Neural crest cell (in vitro differentiated cells): ENCODE results near the gene GRPEL2. TPM values are rescaled to one million over a fixed set of nuclear protein-coding genes. Genes with fewer than 3 reads are reported as not detected.

Source experiments
- DNase-seq: peaks from one replicate; pipeline ENCODE4 v3.0.0; 2021; ENCODE audit warnings: low read depth, mixed read lengths, low spot score
- H3K27ac Mint-ChIP-seq: one replicate; pipeline ENCODE4 v1.8.0; 2021; ENCODE audit warnings: mild to moderate bottlenecking, mixed read lengths; ENCODE audit not compliant: unreplicated experiment
- H3K27me3 Mint-ChIP-seq: 2 replicates; pipeline ENCODE4 v1.8.0; 2021; ENCODE audit warnings: low read depth, mild to moderate bottlenecking, mixed read lengths
- H3K36me3 Mint-ChIP-seq: 2 replicates; pipeline ENCODE4 v1.8.0; 2021; ENCODE audit warnings: low read depth, mild to moderate bottlenecking, mixed read lengths
- H3K4me1 Mint-ChIP-seq: 2 replicates; pipeline ENCODE4 v1.8.0; 2021; ENCODE audit warnings: mixed read lengths
- H3K4me3 Mint-ChIP-seq: one replicate; pipeline ENCODE4 v1.8.0; 2021; ENCODE audit warnings: mild to moderate bottlenecking, mixed read lengths
- H3K9me3 Mint-ChIP-seq: 2 replicates; pipeline ENCODE4 v1.8.0; 2021; ENCODE audit warnings: mixed read lengths
- CTCF ChIP-seq: fragments of 200-600 bp; sonication (generic); conservative IDR thresholded peaks from 2 replicates; pipeline ENCODE4 v1.5.0; 2021; ENCODE audit warnings: antibody characterized with exemption, mild to moderate bottlenecking
- total RNA-seq: library from RNA; stranded (reverse); gene quantifications from 2 replicates; pipeline ENCODE4 v1.2.1, GENCODE V29; 2021

Gene GRPEL2
- total RNA-seq, 1 donor from 2014 or later: 29.2 TPM

- Mint-ChIP-seq H3K27ac (no peak overlapping the region), H3K9me3 (no peaks in the 10 kb centered on the region), H3K4me3 (no peak overlapping the region), H3K27me3 (no peaks in the 10 kb centered on the region), H3K36me3 (no peaks in the 10 kb centered on the region), H3K4me1 (peaks cover 41% of the 10 kb centered on the region)
- no peak for DNase-seq
- TF ChIP-seq CTCF: no peak
These were observed 55.8 kb downstream of the GRPEL2 start for GRCh38 chr5:149401051-149401450.

- Mint-ChIP-seq H3K9me3 (no peaks in the 10 kb centered on the region), H3K4me1 (peaks cover 47% of the 10 kb centered on the region), H3K27me3 (no peaks in the 10 kb centered on the region), H3K36me3 (no peaks in the 10 kb centered on the region), H3K4me3 (no peak overlapping the region), H3K27ac (no peak overlapping the region)
- no peak for DNase-seq
- no peak for TF ChIP-seq CTCF
These were observed 57.0 kb downstream of the GRPEL2 start for GRCh38 chr5:149402291-149402690.

Other genes starting within 250 kb of the GRPEL2 start
- 2.4 and 3.0 TPM in 2 replicates for gene ABLIM3, start 204.0 kb upstream of the GRPEL2 start, total RNA-seq
- 11.6 and 13.9 TPM in 2 replicates for gene AFAP1L1, start 73.6 kb upstream of the GRPEL2 start, total RNA-seq
- gene PCYOX1L, start 12.5 kb downstream of the GRPEL2 start, total RNA-seq: 22.0 and 22.9 TPM in 2 replicates
- gene IL17B, start 33.8 kb downstream of the GRPEL2 start, total RNA-seq: not detected in 2 replicates
- 218 and 219 TPM in 2 replicates for gene CSNK1A1, start 205.9 kb downstream of the GRPEL2 start, total RNA-seq
- 1.9 and 2.3 TPM in 2 replicates for gene ARHGEF37, start 236.0 kb downstream of the GRPEL2 start, total RNA-seq